Brain microvascular endothelial cell (primary cell): Measurements from ENCODE around the gene CDK19.
"Not testable (repeated sequence)": the region's sequence is repeated elsewhere in the genome, so short reads cannot be mapped to it uniquely, and the experiment has no call there.

Experiments used
- DNase-seq: peaks from one replicate; pipeline ENCODE4 v3.0.0-alpha.2; 2020
- H3K27ac ChIP-seq: fragments of 250-450 bp; sonication (Bioruptor Pico); 2 replicates; pipeline ENCODE4 v1.5.1; 2020; ENCODE audit warnings: mild to moderate bottlenecking, moderate library complexity
- H3K27me3 ChIP-seq: fragments of 250-450 bp; sonication (Bioruptor Pico); replicated peaks from 2 replicates; pipeline ENCODE4 v1.5.1; 2020; ENCODE audit warnings: mild to moderate bottlenecking
- H3K36me3 ChIP-seq: fragments of 250-450 bp; sonication (Bioruptor Pico); replicated peaks from 2 replicates; pipeline ENCODE4 v1.5.1; 2020; ENCODE audit warnings: mild to moderate bottlenecking
- H3K4me3 ChIP-seq: 2 replicates; pipeline ENCODE4 v1.5.1; 2011; ENCODE audit warnings: low read depth, mild to moderate bottlenecking, control low read depth, low read length, moderate library complexity
- in situ Hi-C: cut with HindIII; loops from 2 replicates; pipeline ENCODE4 v1.10.0; 2017; ENCODE audit warnings: low sequenced_read_pairs, low pct_ligation_motif_present
- TF ChIP-seq, protein P1 (sequence below): IDR thresholded peaks from 2 replicates; pipeline ENCODE4 v1.5.1; 2011; ENCODE audit warnings: low read depth, mild to moderate bottlenecking, moderate library complexity, low read length, control low read depth, inconsistent platforms; ENCODE audit errors: missing control alignments

Gene CDK19

DNA sequence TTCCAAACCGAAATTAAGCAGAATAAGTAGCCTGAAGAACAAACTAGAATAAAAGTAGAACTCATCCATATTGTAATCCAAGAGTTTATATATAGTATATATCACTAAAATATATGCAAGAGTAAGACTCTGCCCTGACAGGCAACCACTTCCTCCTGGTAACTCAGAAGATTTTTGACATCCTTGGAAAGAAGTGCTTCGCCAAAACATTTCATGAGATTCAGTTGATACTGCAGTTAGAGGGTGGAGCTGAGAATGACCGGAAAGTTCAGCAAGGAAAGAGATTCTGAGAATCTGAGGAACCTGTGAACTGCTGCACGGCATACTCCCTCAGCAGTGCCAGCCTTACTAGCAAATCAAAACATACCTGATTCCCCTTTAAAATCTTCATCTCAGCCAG lies 79.6 kb downstream of the CDK19 start:
- Histone ChIP-seq H3K36me3 (no peaks in the 10 kb centered on the region), H3K27me3 (no peaks in the 10 kb centered on the region), H3K27ac (no peak overlapping the region), H3K4me3 (no peak overlapping the region)
- TF ChIP-seq, protein P1, sequence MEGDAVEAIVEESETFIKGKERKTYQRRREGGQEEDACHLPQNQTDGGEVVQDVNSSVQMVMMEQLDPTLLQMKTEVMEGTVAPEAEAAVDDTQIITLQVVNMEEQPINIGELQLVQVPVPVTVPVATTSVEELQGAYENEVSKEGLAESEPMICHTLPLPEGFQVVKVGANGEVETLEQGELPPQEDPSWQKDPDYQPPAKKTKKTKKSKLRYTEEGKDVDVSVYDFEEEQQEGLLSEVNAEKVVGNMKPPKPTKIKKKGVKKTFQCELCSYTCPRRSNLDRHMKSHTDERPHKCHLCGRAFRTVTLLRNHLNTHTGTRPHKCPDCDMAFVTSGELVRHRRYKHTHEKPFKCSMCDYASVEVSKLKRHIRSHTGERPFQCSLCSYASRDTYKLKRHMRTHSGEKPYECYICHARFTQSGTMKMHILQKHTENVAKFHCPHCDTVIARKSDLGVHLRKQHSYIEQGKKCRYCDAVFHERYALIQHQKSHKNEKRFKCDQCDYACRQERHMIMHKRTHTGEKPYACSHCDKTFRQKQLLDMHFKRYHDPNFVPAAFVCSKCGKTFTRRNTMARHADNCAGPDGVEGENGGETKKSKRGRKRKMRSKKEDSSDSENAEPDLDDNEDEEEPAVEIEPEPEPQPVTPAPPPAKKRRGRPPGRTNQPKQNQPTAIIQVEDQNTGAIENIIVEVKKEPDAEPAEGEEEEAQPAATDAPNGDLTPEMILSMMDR: no peak
- in situ Hi-C loops: no loop called here
- DNase-seq: no peak

DNA sequence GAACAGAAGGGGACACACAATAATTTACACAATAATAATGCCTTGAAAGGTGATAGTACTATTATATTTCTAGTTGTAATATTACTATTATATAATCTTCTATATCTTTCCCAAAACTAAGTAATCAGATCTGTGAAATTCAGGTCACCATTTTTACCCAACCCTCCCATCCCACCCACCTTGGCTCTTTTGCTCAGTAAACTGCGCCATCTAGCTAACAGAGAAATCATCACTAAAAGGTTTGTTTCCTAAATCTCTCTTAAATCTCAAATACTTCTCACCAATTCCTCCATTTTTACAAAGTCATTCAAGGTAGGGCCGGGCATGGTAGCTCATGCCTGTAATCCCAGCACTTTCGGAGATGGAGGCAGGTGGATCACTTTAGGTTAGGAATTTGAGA lies 83.4 kb downstream of the CDK19 start:
- Histone ChIP-seq H3K27me3 (no peaks in the 10 kb centered on the region), H3K36me3 (no peaks in the 10 kb centered on the region), H3K27ac (no peak overlapping the region), H3K4me3 (no peak overlapping the region)
- TF ChIP-seq, protein P1: peak; percentile 9
- DNase-seq: no peak
- in situ Hi-C loops: no loop called here

DNA sequence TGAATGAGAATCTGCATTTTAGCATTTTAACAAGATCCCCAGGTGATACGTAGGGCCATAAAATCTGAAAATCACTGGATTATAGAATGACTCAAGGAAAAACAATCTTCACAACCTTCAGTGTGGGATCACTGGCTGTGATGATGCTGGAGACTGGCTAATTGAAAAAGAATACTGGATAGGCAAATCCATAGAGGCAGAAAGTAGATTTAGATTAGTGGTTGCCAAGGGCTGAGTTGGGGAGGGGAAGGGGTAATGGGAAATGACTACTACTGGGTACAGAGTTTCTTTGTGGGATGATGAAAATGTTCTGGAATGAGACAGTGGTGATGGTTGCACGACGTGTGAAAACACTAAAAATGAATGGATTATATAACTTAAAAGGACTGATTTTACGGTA lies 84.1 kb downstream of the CDK19 start:
- no peaks in the 10 kb centered on the region for H3K36me3 ChIP-seq
- H3K27ac ChIP-seq: no peak overlapping the region
- no peaks in the 10 kb centered on the region for H3K27me3 ChIP-seq
- TF ChIP-seq, protein P1: no peak
- in situ Hi-C loops: no loop called here
- DNase-seq: no peak
- H3K4me3 ChIP-seq: no peak overlapping the region

DNA sequence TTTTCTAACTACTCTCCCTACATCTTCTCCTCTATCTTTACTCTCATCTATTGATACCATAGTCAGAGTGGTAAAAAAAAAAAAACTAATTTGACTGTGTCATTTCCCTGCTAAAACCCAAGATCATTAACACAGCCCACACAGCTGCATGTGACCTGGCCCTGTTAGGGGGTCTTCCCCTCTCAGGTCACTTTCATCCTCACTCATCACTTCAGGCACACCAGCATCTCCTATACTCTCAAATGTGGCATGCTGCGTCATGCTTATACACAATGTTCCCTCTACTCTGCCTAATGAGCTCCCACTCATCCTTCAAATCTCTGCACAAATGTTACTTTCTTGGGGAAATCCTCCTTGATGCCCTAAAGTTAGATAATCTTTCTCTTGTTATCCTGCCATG lies 86.8 kb downstream of the CDK19 start:
- Histone ChIP-seq H3K4me3 (no peak overlapping the region), H3K36me3 (no peaks in the 10 kb centered on the region), H3K27ac (no peak overlapping the region), H3K27me3 (no peaks in the 10 kb centered on the region)
- DNase-seq: no peak
- TF ChIP-seq, protein P1: no peak
- in situ Hi-C loops: no loop called here

DNA sequence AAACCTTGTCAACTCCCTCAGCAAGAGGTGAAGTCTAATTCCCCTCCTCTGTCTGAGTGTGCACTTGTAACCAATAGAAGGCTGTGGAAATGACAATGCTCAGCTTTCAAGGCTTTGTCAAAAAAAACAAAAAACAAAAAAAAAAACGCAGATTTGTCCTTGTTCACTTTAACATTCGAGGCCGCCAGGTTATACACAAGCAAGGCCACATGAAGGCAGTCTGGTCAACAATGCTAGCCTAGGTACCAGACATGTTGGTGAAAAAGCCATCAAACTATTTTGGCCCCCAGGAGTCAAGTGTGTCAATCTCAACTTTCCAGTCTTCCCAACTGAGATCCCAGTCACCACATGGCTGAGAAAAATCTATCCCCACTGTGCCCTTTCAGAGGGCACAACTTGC lies 92.3 kb downstream of the CDK19 start:
- in situ Hi-C loops: no loop called here
- TF ChIP-seq, protein P1: no peak

DNA sequence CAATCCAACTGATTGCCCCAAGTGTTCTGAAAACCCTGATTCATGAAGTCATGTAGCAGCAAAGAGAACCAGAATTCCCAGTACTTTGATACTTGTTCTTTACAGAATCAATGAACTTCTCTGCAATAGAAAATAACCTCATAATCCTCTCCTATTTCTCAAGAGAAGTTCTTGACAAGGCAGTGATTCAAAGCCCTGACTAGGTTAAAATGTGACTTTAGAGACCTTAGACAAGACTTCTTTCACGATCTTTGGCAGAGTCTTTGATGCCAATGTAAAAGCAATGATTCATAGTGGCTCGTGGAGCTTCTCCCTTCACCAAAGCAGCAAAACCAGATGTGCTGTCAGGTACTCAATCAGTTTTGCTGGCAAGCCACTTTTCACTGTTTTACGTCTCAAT lies 95.2 kb downstream of the CDK19 start:
- Histone ChIP-seq H3K36me3 (no peaks in the 10 kb centered on the region), H3K4me3 (no peak overlapping the region), H3K27ac (no peak overlapping the region), H3K27me3 (no peaks in the 10 kb centered on the region)
- TF ChIP-seq, protein P1: no peak
- DNase-seq: no peak
- in situ Hi-C loops: no loop called here

More for the DNA sequence above, 92.3 kb downstream of the CDK19 start:
- Histone ChIP-seq H3K4me3 (no peak overlapping the region), H3K36me3 (no peaks in the 10 kb centered on the region), H3K27ac (no peak overlapping the region), H3K27me3 (no peaks in the 10 kb centered on the region)
- DNase-seq: no peak

DNA sequence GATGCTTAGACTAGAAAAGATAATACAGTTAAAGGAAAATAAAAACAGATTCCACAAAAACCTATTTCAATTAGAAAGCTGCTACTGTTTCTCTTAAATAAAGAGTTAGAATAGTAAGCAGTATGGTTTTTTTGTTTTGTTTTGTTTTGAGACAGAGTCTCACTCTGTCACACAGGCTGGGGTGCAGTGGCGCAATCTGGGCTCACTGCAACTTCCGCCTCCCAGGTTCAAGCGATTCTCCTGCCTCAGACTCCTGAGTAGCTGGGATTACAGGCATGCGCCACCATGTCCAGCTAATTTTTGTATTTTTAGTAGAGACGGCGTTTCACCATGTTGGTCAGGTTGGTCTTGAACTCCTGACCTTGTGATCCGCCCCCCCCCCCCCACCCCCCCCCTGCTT lies 95.7 kb downstream of the CDK19 start:
- in situ Hi-C loops, DNase-seq, H3K4me3 ChIP-seq, H3K36me3 ChIP-seq, H3K27me3 ChIP-seq, H3K27ac ChIP-seq: not testable (repeated sequence)
